Upper lobe of left lung (tissue), 6 donors: ENCODE measurements around the gene CAPN3. TPM values are rescaled to one million over a fixed set of nuclear protein-coding genes. Genes with fewer than 3 reads are reported as not detected.

ENCODE experiments used
- ATAC-seq, 2 donors: fragments of 200-7000 bp; cut with Tn5 transposase; one replicate each; pipeline ENCODE4 v1.9.1; 2022; ENCODE audit warnings: mild to moderate bottlenecking in 2 of 2, moderate library complexity in 2 of 2; ENCODE audit not compliant: low FRiP score in 2 of 2
- DNase-seq, 2 donors: peaks; one replicate each; pipeline ENCODE4 v3.0.0-alpha.2; 2019 to 2020
- H3K27ac ChIP-seq, 4 donors: fragments of 200-600 bp; sonication (generic); one replicate each; pipeline ENCODE4 v1.5.1; 2016 to 2019
- H3K27me3 ChIP-seq, 4 donors: fragments of 200-600 bp; sonication (generic); one replicate each; pipeline ENCODE4 v1.5.1; 2017 to 2019
- H3K36me3 ChIP-seq, 4 donors: fragments of 200-600 bp; sonication (generic); one replicate each; pipeline ENCODE4 v1.5.1; 2016 to 2019
- H3K4me1 ChIP-seq, 4 donors: fragments of 200-600 bp; sonication (generic); one replicate each; pipeline ENCODE4 v1.5.1; 2018 to 2019
- H3K4me3 ChIP-seq, 4 donors: fragments of 200-600 bp; sonication (generic); one replicate each; pipeline ENCODE4 v1.5.1; 2017 to 2019; ENCODE audit warnings: mild to moderate bottlenecking in 2 of 4, moderate library complexity in 1 of 4
- H3K9me3 ChIP-seq, 4 donors: fragments of 200-600 bp; sonication (generic); one replicate each; pipeline ENCODE4 v1.5.1; 2018 to 2019
- EP300 ChIP-seq, 4 donors: sonication (generic); formaldehyde crosslinking; IDR thresholded peaks; one replicate each; pipeline ENCODE4 v1.5.1; 2017; ENCODE audit warnings: antibody characterized with exemption in 4 of 4, control low read depth in 2 of 4
- POLR2A ChIP-seq, 4 donors: fragments of 450-650 bp; IDR thresholded peaks; one replicate each; pipeline ENCODE4 v1.5.1; 2016 to 2017; ENCODE audit warnings: antibody characterized with exemption in 4 of 4, mild to moderate bottlenecking in 2 of 4
- POLR2AphosphoS5 ChIP-seq, 2 donors: sonication (generic); formaldehyde crosslinking; IDR thresholded peaks; one replicate each; pipeline ENCODE4 v1.5.1; 2017; ENCODE audit warnings: antibody characterized with exemption in 2 of 2
- whole genome bisulfite sequencing, 2 donors: methylation state at CpG; one replicate each; pipeline ENCODE4 v1.1.5; 2017 to 2018; 5-methylcytosine and 5-hydroxymethylcytosine counted together
- total RNA-seq, 6 donors: library from RNA; depleted of rRNA in 4 of 6; stranded (reverse); fragments of >200 nt in 4 of 6; gene quantifications; one replicate each; pipeline versions ENCODE4 v1.1.0 to v1.2.1, GENCODE V29; 2016 to 2021
- TF ChIP-seq, protein P1 (sequence below), 6 experiments: fragments of 450-650 bp in 4 of 6; fragments of 200-600 bp in 2 of 6; sonication (generic) in 2 of 6; IDR thresholded peaks; one replicate each; pipeline ENCODE4 v1.5.1; 2016 to 2019; ENCODE audit warnings: antibody characterized with exemption in 6 of 6
- donor health status: DM: no; HTN: no; CAD: no; lungs with moderate emphysema.
- donor health status: DM: no; HTN: yes; CAD: no; lungs with severe emphysema.

Gene CAPN3
- total RNA-seq, 6 donors from 2014 or later: 24.0 to 369 (median 54.3) TPM

DNA sequence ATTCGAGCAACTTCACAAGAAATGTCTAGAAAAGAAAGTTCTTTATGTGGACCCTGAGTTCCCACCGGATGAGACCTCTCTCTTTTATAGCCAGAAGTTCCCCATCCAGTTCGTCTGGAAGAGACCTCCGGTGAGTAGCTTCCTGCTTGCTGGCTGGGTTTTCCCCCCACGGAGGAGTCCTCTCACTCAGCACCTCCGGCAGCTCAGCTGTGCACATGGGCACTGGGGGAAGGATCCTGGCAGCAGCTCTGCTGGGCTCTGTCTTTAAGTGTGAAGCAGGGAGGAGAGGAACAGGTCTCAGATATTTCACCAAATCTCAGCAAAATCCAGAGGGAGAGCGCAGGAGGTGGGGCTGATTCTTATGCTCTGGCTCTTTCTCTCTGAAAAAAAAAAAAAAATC, 684 bp downstream of the CAPN3 start:
- ATAC-seq (no peak), DNase-seq (no peak)
- no peaks in the 10 kb centered on the region for H3K4me1 ChIP-seq
- no peaks in the 10 kb centered on the region for H3K9me3 ChIP-seq
- no peak overlapping the region for H3K27ac ChIP-seq
- peaks cover 0 to 21% (median 14%) of the 10 kb centered on the region in 4 donors for H3K36me3 ChIP-seq
- H3K27me3 ChIP-seq: no peaks in the 10 kb centered on the region
- no peak for TF ChIP-seq EP300 (IDR thresholded peaks at IDR 0.05)
- no peak for TF ChIP-seq POLR2A (IDR thresholded peaks at IDR 0.05)
- TF ChIP-seq, protein P1, sequence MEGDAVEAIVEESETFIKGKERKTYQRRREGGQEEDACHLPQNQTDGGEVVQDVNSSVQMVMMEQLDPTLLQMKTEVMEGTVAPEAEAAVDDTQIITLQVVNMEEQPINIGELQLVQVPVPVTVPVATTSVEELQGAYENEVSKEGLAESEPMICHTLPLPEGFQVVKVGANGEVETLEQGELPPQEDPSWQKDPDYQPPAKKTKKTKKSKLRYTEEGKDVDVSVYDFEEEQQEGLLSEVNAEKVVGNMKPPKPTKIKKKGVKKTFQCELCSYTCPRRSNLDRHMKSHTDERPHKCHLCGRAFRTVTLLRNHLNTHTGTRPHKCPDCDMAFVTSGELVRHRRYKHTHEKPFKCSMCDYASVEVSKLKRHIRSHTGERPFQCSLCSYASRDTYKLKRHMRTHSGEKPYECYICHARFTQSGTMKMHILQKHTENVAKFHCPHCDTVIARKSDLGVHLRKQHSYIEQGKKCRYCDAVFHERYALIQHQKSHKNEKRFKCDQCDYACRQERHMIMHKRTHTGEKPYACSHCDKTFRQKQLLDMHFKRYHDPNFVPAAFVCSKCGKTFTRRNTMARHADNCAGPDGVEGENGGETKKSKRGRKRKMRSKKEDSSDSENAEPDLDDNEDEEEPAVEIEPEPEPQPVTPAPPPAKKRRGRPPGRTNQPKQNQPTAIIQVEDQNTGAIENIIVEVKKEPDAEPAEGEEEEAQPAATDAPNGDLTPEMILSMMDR (IDR thresholded peaks at IDR 0.05): no peak
- no peak for TF ChIP-seq POLR2AphosphoS5 (IDR thresholded peaks at IDR 0.05)
- 76% methylated on average over 7 of the region's 7 CpGs for WGBS, 2 donors
- H3K4me3 ChIP-seq: no peak overlapping the region

DNA sequence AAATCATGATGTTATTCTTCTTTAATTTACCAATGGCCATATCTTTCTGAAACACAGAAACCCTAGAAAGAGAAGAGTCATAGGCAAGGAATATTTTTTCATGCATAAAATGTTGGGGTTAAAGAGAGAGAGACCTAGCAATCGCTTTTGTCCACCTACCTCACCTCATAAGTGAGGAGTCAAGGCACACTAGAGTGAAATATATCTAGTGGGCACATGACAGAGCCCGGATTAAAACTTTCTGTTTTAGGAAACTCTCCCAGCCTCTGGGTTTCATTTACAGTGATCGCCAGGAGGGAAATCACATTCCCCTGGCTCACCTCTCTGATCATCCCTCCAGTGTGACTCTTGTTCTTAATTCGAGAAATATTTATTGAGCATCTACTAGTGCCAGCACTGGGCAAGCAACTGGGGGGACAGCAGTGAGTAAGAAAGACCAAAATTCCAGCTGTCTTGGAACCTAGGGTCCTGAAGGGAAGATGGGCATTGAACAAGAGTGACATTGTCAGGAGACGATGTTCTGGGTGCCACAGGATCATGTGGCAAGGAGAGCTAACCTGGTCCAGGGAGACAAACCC, 1.3 kb downstream of the CAPN3 start:
- no peaks in the 10 kb centered on the region for H3K27me3 ChIP-seq
- no peak for DNase-seq
- peaks cover 0 to 16% (median 10%) of the 10 kb centered on the region in 4 donors for H3K36me3 ChIP-seq
- ATAC-seq: no peak
- 94 to 97% methylated on average over 5 of the region's 5 CpGs for whole genome bisulfite sequencing, 2 donors
- no peaks in the 10 kb centered on the region for H3K4me1 ChIP-seq
- H3K27ac ChIP-seq: no peak overlapping the region
- TF ChIP-seq EP300 (IDR thresholded peaks at IDR 0.05) (no peak), POLR2AphosphoS5 (IDR thresholded peaks at IDR 0.05) (no peak), POLR2A (IDR thresholded peaks at IDR 0.05) (no peak)
- TF ChIP-seq, protein P1 (IDR thresholded peaks at IDR 0.05): no peak
- no peaks in the 10 kb centered on the region for H3K9me3 ChIP-seq
- H3K4me3 ChIP-seq: no peak overlapping the region

DNA sequence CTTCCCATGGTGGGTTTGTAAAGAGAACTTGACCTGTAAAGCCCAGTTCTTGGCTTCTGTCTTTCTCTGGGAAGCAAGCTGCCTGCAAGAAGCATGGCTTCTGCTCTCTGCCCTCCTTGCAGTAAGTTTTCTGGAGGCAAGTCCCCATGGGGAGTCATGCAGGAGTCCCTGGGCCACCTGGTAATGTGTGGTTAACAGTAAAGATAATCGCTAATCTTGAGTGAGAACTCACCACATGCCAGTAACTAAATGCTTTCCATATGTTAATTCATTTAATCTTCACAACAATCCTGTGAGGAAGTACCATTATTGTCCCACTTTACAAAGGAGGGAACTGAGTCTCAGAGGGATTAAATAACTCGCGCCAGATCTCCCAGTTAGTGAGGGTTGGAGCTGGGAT, 4.2 kb downstream of the CAPN3 start:
- 92 to 97% methylated on average over 3 of the region's 3 CpGs for WGBS, 2 donors
- H3K36me3 ChIP-seq: peaks cover 0 to 7% (median 5%) of the 10 kb centered on the region in 4 donors
- H3K27me3 ChIP-seq: no peaks in the 10 kb centered on the region
- no peak for DNase-seq
- no peak for ATAC-seq
- H3K4me1 ChIP-seq: peaks cover 0 to 14% (median 9%) of the 10 kb centered on the region in 4 donors
- H3K4me3 ChIP-seq: no peak overlapping the region
- no peak overlapping the region for H3K27ac ChIP-seq
- H3K9me3 ChIP-seq: no peaks in the 10 kb centered on the region
- TF ChIP-seq, protein P1 (IDR thresholded peaks at IDR 0.05): no peak
- TF ChIP-seq POLR2AphosphoS5 (IDR thresholded peaks at IDR 0.05) (no peak), POLR2A (IDR thresholded peaks at IDR 0.05) (no peak), EP300 (IDR thresholded peaks at IDR 0.05) (no peak)

DNA sequence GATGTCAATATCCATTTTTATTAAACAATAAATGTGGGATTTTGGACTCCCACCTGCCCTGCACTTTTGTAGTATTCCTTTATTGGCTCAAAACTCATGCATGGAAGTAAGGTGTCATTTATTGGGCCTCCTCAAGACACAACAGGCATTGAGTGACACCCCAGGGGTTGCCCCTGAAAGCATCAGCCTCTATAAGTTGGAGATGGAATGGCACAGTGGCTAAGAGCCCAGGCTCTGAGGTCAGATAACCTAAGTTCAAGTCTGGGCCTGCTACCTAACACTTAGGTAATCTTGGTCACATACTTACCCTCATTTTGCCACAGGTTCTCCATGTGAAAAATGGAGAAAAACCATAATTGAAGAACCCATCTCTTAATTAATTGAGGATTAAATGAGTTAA, 4.6 kb downstream of the CAPN3 start:
- Histone ChIP-seq H3K4me1 (peaks cover 0 to 14% (median 9%) of the 10 kb centered on the region in 4 donors), H3K4me3 (no peak overlapping the region), H3K9me3 (no peaks in the 10 kb centered on the region), H3K27me3 (no peaks in the 10 kb centered on the region), H3K36me3 (peaks cover 0 to 7% (median 5%) of the 10 kb centered on the region in 4 donors), H3K27ac (no peak overlapping the region)
- DNase-seq (no peak), ATAC-seq (no peak)
- TF ChIP-seq, protein P1 (IDR thresholded peaks at IDR 0.05): no peak
- no peak for TF ChIP-seq EP300 (IDR thresholded peaks at IDR 0.05)
- TF ChIP-seq POLR2AphosphoS5 (IDR thresholded peaks at IDR 0.05): no peak
- TF ChIP-seq POLR2A (IDR thresholded peaks at IDR 0.05): no peak

DNA sequence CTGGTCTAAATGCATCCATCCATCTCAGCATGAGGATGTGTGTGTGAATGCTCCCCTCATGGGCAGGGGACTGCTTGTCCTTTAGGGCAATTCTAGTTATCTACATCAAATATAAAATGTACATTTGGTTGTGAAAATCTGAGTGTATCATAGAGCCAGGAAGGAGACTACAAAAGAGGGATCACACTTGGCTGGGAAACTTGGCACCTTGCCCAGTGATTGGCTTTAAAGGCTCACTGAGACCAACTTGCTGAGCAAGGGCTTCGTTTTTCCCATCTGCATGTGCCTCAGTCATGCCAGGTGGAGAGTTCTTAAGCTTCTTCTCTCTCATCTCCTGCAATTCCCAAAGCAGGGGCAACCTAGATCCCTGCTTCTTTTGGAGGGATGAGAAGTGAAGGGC, 5.2 kb downstream of the CAPN3 start:
- no peak for TF ChIP-seq EP300 (IDR thresholded peaks at IDR 0.05)
- TF ChIP-seq, protein P1 (IDR thresholded peaks at IDR 0.05): no peak
- TF ChIP-seq POLR2AphosphoS5 (IDR thresholded peaks at IDR 0.05): no peak
- TF ChIP-seq POLR2A (IDR thresholded peaks at IDR 0.05): no peak
- no peak overlapping the region for H3K4me3 ChIP-seq
- H3K4me1 ChIP-seq: peaks cover 0 to 14% (median 9%) of the 10 kb centered on the region in 4 donors
- ATAC-seq (no peak), DNase-seq (no peak)
- WGBS, 2 donors: 60 to 61% methylated on average over 1 of the region's 1 CpG
- H3K36me3 ChIP-seq: peaks cover 0 to 7% (median 5%) of the 10 kb centered on the region in 4 donors
- no peaks in the 10 kb centered on the region for H3K9me3 ChIP-seq
- no peak overlapping the region for H3K27ac ChIP-seq
- H3K27me3 ChIP-seq: no peaks in the 10 kb centered on the region
